Neural crest cell (in vitro differentiated cells): ENCODE results near the gene NDST4. TPM values are rescaled to one million over a fixed set of nuclear protein-coding genes. Genes with fewer than 3 reads are reported as not detected.

Experiments
- DNase-seq: peaks from one replicate; pipeline ENCODE4 v3.0.0; 2021; ENCODE audit warnings: low read depth, mixed read lengths, low spot score
- H3K27ac Mint-ChIP-seq: one replicate; pipeline ENCODE4 v1.8.0; 2021; ENCODE audit warnings: mild to moderate bottlenecking, mixed read lengths; ENCODE audit not compliant: unreplicated experiment
- H3K27me3 Mint-ChIP-seq: 2 replicates; pipeline ENCODE4 v1.8.0; 2021; ENCODE audit warnings: low read depth, mild to moderate bottlenecking, mixed read lengths
- H3K36me3 Mint-ChIP-seq: 2 replicates; pipeline ENCODE4 v1.8.0; 2021; ENCODE audit warnings: low read depth, mild to moderate bottlenecking, mixed read lengths
- H3K4me1 Mint-ChIP-seq: 2 replicates; pipeline ENCODE4 v1.8.0; 2021; ENCODE audit warnings: mixed read lengths
- H3K4me3 Mint-ChIP-seq: one replicate; pipeline ENCODE4 v1.8.0; 2021; ENCODE audit warnings: mild to moderate bottlenecking, mixed read lengths
- H3K9me3 Mint-ChIP-seq: 2 replicates; pipeline ENCODE4 v1.8.0; 2021; ENCODE audit warnings: mixed read lengths
- CTCF ChIP-seq: fragments of 200-600 bp; sonication (generic); conservative IDR thresholded peaks from 2 replicates; pipeline ENCODE4 v1.5.0; 2021; ENCODE audit warnings: antibody characterized with exemption, mild to moderate bottlenecking
- total RNA-seq: library from RNA; stranded (reverse); gene quantifications from 2 replicates; pipeline ENCODE4 v1.2.1, GENCODE V29; 2021

Gene NDST4
- total RNA-seq, 1 donor from 2014 or later, result 1.3 TPM

- no peaks in the 10 kb centered on the region for H3K27me3 Mint-ChIP-seq
- no peak for DNase-seq
- no peak overlapping the region for H3K4me3 Mint-ChIP-seq
- no peaks in the 10 kb centered on the region for H3K9me3 Mint-ChIP-seq
- no peaks in the 10 kb centered on the region for H3K36me3 Mint-ChIP-seq
- no peak for TF ChIP-seq CTCF
- no peak overlapping the region for H3K27ac Mint-ChIP-seq
- H3K4me1 Mint-ChIP-seq, result peaks cover 6% of the 10 kb centered on the region
Measured at GRCh38 chr4:115028682-115029410, 84.6 kb downstream of the NDST4 start.

DNA sequence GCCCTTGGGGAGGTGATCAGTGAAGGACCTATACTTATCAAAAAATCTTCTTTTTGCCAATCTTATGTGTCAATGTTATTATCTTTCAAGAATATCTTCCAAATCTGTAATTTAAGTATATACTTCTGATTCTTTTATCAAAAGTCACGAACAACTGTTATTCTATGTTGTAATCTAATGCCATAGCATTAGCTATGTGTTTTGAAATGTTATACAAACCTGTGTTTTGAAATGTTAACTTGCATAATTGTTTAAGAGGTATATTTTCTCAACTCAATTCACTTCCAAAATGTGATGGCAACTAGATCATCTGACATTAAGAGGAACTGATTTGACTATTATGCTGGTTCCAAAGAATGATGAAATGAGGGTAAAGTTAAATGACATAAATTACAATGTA is 113.5 kb downstream of the NDST4 start:
- Mint-ChIP-seq H3K9me3 (no peaks in the 10 kb centered on the region), H3K36me3 (no peaks in the 10 kb centered on the region), H3K4me1 (no peaks in the 10 kb centered on the region), H3K27ac (no peak overlapping the region), H3K4me3 (no peak overlapping the region), H3K27me3 (no peaks in the 10 kb centered on the region)
- no peak for DNase-seq
- TF ChIP-seq CTCF, result no peak

DNA sequence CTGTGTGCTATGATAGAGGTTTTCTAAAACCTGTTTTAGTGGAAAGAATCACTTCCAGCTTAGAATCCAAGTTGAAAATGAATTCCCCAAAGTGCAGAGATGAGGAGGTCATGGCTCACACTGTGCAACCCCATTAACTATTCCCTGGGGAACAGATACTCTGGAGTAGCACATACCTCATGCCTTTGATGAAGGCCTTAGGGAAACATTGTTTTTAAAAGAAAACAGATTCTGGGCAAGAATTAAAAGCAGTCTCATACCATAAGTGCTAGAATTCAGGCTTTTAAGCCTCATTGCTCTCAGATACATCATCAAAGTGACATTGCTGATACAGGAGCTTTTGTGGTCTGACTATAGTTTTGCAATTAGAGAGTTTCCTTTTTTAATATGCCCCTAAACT is 115.1 kb downstream of the NDST4 start:
- no peak for TF ChIP-seq CTCF
- H3K27me3 Mint-ChIP-seq, result no peaks in the 10 kb centered on the region
- H3K36me3 Mint-ChIP-seq, result no peaks in the 10 kb centered on the region
- H3K27ac Mint-ChIP-seq, result no peak overlapping the region
- no peaks in the 10 kb centered on the region for H3K4me1 Mint-ChIP-seq
- no peak overlapping the region for H3K4me3 Mint-ChIP-seq
- no peaks in the 10 kb centered on the region for H3K9me3 Mint-ChIP-seq
- no peak for DNase-seq

- DNase-seq, result no peak
- no peak overlapping the region for H3K4me3 Mint-ChIP-seq
- H3K36me3 Mint-ChIP-seq, result no peaks in the 10 kb centered on the region
- no peaks in the 10 kb centered on the region for H3K27me3 Mint-ChIP-seq
- H3K4me1 Mint-ChIP-seq, result no peaks in the 10 kb centered on the region
- no peak overlapping the region for H3K27ac Mint-ChIP-seq
- TF ChIP-seq CTCF, result no peak
- no peaks in the 10 kb centered on the region for H3K9me3 Mint-ChIP-seq
Measured at GRCh38 chr4:114997576-114998247, 115.7 kb downstream of the NDST4 start.

GRCh38 chr4:114986133-114986532 is 127.3 kb downstream of the NDST4 start:
- Mint-ChIP-seq H3K4me3 (no peak overlapping the region), H3K4me1 (no peaks in the 10 kb centered on the region), H3K27ac (no peak overlapping the region), H3K27me3 (no peaks in the 10 kb centered on the region), H3K9me3 (peaks cover 4% of the 10 kb centered on the region), H3K36me3 (no peaks in the 10 kb centered on the region)
- DNase-seq, result no peak
- TF ChIP-seq CTCF, result no peak
